ENCODE measurements around the gene IPP. TPM values are rescaled to one million over a fixed set of nuclear protein-coding genes. Genes with fewer than 3 reads are reported as not detected.
A peak's percentile ranks its signal among the peaks of the same experiment; 100 is the strongest.

IPP gene
- 10 to 100 TPM in 2 of 4 donors, 1 to 10 TPM in 2; 1.2 to 25.6 (median 13.6) TPM for total RNA-seq

DNA sequence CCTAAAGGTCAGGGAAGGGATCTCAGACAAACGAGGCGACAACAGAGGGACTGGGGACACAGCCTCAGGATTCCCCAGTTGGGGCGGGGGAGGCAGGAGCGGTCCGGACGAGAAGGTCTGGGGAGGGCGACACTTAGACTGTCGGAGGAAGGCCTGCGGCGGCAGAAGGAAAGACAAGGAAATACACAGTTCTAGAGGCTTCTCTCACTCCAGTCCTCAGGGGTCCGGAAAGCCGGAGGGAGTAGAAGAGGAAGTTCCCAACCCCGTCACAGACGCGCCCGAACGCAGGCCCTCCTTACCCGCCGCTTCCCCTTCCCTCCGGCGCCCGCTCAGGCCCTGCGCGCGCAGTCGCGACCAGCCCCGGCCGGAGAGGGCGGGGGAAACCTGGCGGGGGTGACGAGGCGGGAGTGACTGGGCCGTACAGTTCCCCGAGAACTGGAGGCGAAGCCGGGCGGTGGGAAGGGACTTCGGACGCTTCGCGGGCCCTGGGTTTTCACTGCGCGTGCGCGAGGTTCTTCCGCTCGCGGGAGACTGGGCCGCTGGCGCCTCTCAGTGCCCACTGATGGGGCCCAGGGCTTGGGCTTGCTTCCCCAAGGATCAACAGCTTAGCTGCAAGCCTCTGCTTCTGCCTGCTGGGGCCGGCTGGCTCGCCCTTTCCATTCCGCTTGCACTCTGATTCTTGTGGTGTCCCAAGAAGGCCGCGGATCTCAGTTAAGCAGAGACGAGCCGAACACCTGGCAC is at the start of gene IPP:
Gene IPP, minus strand, starts transcription at position 356 of the 741 bp plus-strand sequence. CDS start 4,242 bp downstream, outside the sequence.
- DNase-seq = peak; percentile 96 to 97

DNA sequence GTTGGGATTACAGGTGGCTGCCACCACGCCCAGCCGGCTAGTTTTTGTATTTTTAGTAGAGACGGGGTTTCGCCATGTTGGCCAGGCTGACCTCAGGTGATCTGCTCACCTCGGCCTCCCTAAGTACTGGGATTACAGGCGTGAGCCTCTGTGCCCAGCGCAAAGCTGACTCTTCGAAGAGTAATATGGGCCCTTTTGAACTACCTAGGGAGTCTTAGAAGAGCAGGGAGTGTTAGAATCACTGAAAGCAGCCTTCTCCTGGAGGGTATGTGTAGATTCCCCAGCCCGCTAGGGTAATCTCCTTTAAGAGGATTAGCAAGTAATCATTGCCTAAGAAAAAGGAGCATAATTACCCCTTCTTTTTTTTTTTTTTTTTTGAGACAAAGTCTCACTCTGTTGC is 46.5 kb upstream of the IPP start:
- intact Hi-C loops (cut with DNase I; ENCODE audit: low total_unique reads) = no loop called here
- no peak for TF ChIP-seq CTCF (IDR thresholded peaks at IDR 0.05)
- TF ChIP-seq POLR2A (IDR thresholded peaks at IDR 0.05) = no peak
- H3K9me3 ChIP-seq = no peaks in the 10 kb centered on the region
- no peak for DNase-seq
- no peaks in the 10 kb centered on the region for H3K27me3 ChIP-seq
- no peaks in the 10 kb centered on the region for H3K36me3 ChIP-seq
- no peak overlapping the region for H3K27ac ChIP-seq
- H3K4me1 ChIP-seq = no peaks in the 10 kb centered on the region
- H3K4me3 ChIP-seq = no peak overlapping the region

More for the DNA sequence above, at the start of gene IPP:
- Histone ChIP-seq H3K36me3 (no peaks in the 10 kb centered on the region), H3K4me3 (peak within 1 kb of the TSS; percentile 48 to 52), H3K4me1 (no peaks in the 10 kb centered on the region), H3K9me3 (no peaks in the 10 kb centered on the region), H3K27ac (peak within 1 kb of the TSS; percentile 89 to 92), H3K27me3 (no peaks in the 10 kb centered on the region)
- TF ChIP-seq POLR2A (IDR thresholded peaks at IDR 0.05) = peak; percentile 91
- peak; percentile 3 to 37 (median 22) for TF ChIP-seq CTCF (IDR thresholded peaks at IDR 0.05)
- intact Hi-C loops (cut with DNase I; ENCODE audit: low total_unique reads) = no loop called here

GRCh38 chr1:45796381-45796780 is 45.9 kb upstream of the IPP start:
- intact Hi-C loops (cut with DNase I; ENCODE audit: low total_unique reads) = no loop called here
- Histone ChIP-seq H3K27ac (no peak overlapping the region), H3K4me3 (no peak overlapping the region), H3K4me1 (no peaks in the 10 kb centered on the region), H3K36me3 (no peaks in the 10 kb centered on the region), H3K27me3 (no peaks in the 10 kb centered on the region), H3K9me3 (no peaks in the 10 kb centered on the region)
- TF ChIP-seq CTCF (IDR thresholded peaks at IDR 0.05) (no peak), POLR2A (IDR thresholded peaks at IDR 0.05) (no peak)
- DNase-seq = no peak

DNA sequence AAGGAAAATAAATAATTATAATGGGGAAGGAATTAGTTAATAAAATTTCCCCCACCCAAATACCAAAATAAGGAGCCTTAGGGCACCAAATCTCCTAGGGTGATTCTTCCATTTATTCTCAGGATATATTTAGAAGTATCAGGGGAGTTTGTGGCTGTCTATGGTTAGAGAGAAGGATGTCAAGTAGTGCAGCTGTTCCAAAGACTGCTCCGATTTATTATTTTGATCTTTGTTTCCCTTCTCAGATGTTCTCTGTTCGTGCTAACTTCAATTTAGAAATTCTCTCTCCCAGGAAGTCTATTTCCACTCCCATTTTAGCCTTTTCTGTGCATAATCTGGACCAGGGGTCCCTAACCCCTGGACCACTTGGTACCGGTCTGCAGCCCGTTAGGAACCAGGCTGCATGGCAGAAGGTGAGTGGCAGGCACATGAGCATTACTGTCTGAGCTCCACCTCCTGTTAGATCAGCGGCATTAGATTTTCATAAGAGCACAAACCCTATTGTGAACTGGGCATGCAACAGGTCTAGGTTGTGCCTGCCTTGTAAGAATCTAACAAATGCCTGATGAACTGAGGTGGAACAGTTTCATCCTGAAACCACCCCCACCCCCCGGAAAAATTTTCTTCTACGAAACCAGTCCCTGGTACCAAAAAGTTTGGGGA is 43.6 kb upstream of the IPP start:
- Histone ChIP-seq H3K9me3 (no peaks in the 10 kb centered on the region), H3K4me3 (no peak overlapping the region), H3K27ac (no peak overlapping the region), H3K36me3 (no peaks in the 10 kb centered on the region), H3K4me1 (no peaks in the 10 kb centered on the region), H3K27me3 (no peaks in the 10 kb centered on the region)
- DNase-seq = no peak
- intact Hi-C loops (cut with DNase I; ENCODE audit: low total_unique reads) = no loop called here
- TF ChIP-seq CTCF (IDR thresholded peaks at IDR 0.05) = no peak
- TF ChIP-seq POLR2A (IDR thresholded peaks at IDR 0.05) = no peak

DNA sequence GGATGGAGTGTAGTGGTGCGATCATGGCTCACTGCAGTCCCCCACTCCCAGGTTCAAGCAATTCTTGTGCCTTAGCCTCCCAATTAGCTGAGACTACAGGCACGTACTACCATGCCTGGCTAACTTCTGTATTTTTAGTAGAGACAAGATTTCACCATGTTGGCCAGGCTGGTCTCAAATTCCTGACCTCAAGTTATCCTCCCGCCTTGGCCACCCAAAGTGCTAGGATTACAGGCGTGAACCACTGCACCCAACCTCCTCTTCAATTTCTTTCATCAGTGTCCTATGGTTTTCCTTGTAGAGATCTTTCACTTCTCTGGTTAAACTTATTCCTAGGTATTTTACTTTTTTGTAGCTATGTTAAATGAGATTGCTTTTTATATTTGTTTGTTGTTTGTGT is 42.3 kb upstream of the IPP start:
- H3K36me3 ChIP-seq = no peaks in the 10 kb centered on the region
- H3K27ac ChIP-seq = no peak overlapping the region
- H3K9me3 ChIP-seq = no peaks in the 10 kb centered on the region
- no peak for DNase-seq
- no peaks in the 10 kb centered on the region for H3K27me3 ChIP-seq
- no peak overlapping the region for H3K4me3 ChIP-seq
- intact Hi-C loops (cut with DNase I; ENCODE audit: low total_unique reads) = no loop called here
- H3K4me1 ChIP-seq = no peaks in the 10 kb centered on the region
- TF ChIP-seq CTCF (IDR thresholded peaks at IDR 0.05) (no peak), POLR2A (IDR thresholded peaks at IDR 0.05) (no peak)
